HG03060 (cell line): Measurements from ENCODE around the gene BRI3.
A peak's percentile ranks its signal among the peaks of the same experiment; 100 is the strongest.

ENCODE experiments used
- ATAC-seq: cut with Tn5 transposase; IDR thresholded peaks from one replicate; pipeline ENCODE4 v1.9.1; 2021; ENCODE audit warnings: low read depth, moderate number of reproducible peaks; ENCODE audit not compliant: unreplicated experiment

The BRI3 gene

GRCh38 chr7:98280791-98281756 is at the start of gene BRI3:
Gene BRI3, plus strand, starts transcription at chr7:98281686. Its CDS starts 110 bp downstream, at chr7:98281796.
- ATAC-seq, result peak; percentile 74

DNA sequence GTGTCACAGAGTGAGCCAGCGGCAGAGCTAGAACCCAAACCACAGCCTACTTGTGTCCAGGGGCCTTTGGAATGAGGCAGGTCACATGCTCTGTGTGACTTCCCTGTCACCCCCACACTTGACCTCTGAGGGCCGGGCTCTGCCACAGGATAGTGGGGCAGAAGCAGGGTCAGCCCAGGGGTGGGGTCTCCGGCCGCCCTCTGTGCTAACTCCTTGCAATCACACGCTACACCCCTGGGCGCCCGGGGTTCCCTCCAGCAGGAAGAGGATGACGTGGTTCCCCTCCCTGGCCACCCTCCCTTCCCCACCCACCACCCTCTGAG is 49.3 kb upstream of the BRI3 start:
- ATAC-seq, result no peak

DNA sequence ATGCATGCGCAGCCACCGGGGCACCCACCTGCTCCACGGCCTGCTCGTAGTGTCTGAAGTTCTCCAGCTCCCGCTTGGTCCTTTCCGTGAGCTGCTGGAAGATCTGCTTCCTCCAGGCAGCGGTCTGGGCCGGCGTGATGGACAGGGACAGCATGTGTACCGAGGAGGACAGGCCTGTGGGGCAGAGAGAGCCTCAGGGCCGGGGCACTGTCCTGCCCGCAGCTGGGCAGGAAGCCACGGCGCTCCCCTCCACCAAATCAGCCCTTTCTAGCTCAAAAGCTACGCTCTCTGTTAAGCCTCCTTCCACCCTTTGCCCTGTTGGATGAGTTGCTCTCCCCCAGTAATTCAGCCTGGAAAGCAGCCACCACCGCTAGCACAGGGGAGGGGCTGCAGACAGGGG is 48.7 kb upstream of the BRI3 start:
- ATAC-seq, result no peak

- no peak for ATAC-seq
Observed at GRCh38 chr7:98233219-98234070, 48.0 kb upstream of the BRI3 start.

GRCh38 chr7:98234429-98235147 is 46.9 kb upstream of the BRI3 start:
- no peak for ATAC-seq

- ATAC-seq, result no peak
Observed at GRCh38 chr7:98235901-98236300, 45.6 kb upstream of the BRI3 start.

DNA sequence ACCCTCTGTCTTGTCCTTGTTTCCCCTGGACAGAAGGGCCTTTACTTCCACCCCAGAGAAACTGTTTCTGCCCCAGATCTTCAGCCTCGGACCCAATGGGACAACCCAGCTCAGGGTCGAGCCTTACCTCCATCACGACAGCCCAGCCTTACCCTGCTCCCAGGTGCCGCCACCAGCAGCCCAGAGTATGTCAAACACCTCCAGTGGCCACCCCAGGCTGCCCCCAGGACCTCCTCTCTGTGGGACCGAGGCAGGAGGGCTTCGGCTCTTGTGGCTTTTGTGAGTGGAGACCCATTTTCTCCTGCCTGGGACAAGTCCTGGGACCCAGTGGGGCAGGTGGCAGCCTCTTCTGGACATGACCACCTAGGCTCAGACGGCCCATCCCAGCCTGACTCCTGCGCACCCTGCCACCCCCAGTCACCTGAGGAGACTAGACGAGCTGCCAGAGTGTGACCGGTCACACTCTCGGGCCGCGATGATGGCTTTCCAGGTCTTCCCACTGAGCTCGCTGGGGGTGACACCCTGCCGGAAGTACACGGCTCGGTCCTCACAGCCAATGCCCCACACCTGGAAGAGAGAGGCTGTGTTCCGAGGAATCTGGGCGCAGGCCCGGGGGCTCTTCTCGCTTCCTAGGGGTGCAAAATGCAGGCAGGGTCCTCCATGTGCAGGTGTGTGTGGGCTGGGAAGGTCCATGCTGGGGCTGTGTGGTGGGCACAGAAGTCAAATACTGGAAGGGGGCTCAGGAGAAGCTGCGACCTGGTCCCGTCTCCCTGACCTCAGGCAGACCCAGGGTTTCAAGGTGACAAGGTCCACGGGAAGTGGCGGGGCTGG is 44.9 kb upstream of the BRI3 start:
- no peak for ATAC-seq

GRCh38 chr7:98238076-98238475 is 43.4 kb upstream of the BRI3 start:
- ATAC-seq, result no peak

DNA sequence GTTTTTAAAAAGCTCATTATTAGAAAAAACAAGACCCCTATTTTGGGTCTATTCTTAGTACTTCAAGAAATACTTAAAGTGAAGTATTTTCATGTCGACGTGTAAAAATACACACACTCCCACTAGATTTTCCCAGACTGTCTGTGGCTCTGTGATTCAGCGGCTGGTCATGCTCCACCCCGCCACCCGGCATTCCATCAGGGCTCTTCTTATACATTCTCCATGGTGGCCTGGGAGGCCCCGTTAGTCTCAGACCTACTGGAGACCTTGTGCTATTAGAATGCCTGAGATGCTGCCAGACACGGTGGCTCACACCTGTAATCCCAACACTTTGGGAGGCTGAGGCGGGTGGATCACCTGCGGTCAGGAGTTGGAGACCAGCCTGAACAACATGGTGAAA is 42.5 kb upstream of the BRI3 start:
- no peak for ATAC-seq

DNA sequence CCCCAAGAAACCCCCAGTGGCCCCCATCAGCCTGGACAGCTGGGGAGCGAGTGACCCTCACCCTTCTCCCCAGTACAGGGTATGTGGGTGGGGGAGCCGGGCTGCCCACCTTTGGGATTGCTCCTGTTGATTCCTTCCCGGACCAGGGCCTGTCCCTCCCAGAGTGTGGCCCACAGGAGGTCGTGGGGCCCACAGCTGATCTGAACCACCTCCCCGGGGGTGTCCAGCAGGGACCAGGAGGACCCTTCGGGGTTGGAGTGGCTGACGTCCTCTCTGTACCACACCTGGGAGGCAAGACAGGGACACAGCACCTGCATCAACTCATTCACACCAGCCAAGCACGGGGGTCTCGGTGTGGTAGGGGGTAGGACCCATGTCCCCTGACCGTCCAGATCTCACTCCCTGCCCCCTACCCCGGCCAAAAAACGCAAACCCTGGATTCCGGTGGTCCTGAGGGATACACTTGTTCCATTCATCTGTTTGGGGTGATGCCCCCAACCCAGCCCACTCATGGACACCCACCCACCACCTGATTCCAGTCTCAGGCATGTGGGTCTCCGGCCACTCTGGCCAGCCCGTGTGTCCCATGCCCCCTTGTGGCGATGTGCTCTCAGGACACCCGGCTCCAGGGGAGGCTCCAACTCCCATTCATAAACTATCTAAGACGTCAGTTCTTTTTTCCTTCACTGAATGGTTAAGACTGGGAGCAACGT is 40.4 kb upstream of the BRI3 start:
- ATAC-seq, result no peak

DNA sequence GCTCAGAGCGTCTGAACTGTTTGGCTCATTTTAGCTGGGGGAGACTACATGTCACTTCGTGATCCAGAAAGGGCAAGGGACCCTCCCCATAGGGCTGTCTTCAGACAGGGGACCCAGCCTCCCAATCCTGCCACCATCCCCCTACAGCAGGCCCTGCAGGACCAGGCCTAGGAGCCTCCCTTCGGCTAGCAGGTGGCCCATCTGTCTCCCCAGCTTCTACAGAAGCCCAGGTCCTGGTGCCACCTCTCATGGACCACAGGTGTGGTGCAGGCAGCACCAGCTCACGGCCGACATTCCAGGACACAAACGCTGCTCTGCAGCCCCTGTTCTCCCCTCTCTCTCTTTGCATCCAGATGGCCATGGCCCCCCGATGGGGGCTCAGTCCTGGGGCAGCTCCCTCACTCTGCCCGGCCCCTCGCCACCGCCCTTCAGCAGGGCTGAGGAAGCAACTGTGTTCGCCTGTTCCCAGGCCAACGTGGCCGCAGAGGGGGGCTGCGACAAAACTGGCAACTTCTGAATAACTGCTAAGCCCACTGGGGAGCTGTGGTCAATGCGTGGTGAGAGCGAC is 39.7 kb upstream of the BRI3 start:
- no peak for ATAC-seq

GRCh38 chr7:98242342-98242741 is 39.1 kb upstream of the BRI3 start:
- no peak for ATAC-seq

DNA sequence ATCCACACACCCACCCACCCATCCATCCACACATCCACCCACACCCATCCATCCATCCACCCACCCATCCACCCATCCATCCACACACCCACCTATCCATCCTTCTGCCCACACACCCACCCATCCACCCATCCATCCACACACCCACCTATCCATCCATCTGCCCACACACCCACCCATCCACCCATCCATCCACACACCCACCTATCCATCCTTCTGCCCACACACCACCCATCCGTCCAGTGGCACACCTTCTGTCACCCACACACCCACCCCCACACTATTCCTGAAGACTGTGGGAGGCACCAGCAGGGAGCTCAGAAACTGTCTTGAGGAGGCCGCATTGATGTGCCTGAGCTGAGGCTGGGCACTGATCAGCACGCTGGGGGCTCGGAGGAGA is 38.6 kb upstream of the BRI3 start:
- ATAC-seq, result no peak

GRCh38 chr7:98244871-98245270 is 36.6 kb upstream of the BRI3 start:
- no peak for ATAC-seq

- ATAC-seq, result no peak
Observed at GRCh38 chr7:98248156-98248555, 33.3 kb upstream of the BRI3 start.

DNA sequence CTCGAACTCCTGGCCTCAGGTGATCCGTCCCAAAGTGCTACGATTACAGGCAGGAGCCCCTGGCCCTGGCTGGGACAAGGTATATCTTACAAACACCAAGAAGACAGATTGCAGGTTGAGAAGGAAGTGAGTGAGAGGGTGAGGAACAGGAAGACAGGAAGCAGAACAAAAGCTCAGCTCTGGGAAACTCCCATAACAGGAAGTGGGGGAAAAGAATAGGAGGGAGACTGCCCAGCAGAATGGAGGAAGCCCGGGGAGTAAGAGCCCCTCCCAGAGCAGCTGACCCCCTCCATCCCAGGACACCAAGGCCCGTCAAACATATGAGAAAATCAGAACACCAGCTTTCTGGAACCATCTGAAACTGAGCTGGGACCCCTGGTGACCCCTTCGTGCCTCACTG is 32.4 kb upstream of the BRI3 start:
- ATAC-seq, result no peak

GRCh38 chr7:98250789-98251188 is 30.7 kb upstream of the BRI3 start:
- no peak for ATAC-seq

- ATAC-seq, result no peak
Observed at GRCh38 chr7:98251231-98251600, 30.3 kb upstream of the BRI3 start.
